Breast epithelium (tissue), 3 donors: ENCODE results near the gene YWHAG.

ENCODE experiments used
- POLR2A ChIP-seq: fragments of 450-650 bp; IDR thresholded peaks from one replicate; pipeline ENCODE4 v1.6.1; 2016; ENCODE audit warnings: antibody characterized with exemption, mild to moderate bottlenecking, moderate library complexity
- TF ChIP-seq, protein P1 (sequence below), 3 donors: fragments of 450-650 bp; IDR thresholded peaks; one replicate each; pipeline ENCODE4 v1.5.1; 2016 to 2017; ENCODE audit warnings: antibody characterized with exemption in 3 of 3, mild to moderate bottlenecking in 3 of 3, moderate library complexity in 3 of 3

GRCh38 chr7:76347710-76348109 lies 11.1 kb downstream of the YWHAG start:
- TF ChIP-seq, protein P1, sequence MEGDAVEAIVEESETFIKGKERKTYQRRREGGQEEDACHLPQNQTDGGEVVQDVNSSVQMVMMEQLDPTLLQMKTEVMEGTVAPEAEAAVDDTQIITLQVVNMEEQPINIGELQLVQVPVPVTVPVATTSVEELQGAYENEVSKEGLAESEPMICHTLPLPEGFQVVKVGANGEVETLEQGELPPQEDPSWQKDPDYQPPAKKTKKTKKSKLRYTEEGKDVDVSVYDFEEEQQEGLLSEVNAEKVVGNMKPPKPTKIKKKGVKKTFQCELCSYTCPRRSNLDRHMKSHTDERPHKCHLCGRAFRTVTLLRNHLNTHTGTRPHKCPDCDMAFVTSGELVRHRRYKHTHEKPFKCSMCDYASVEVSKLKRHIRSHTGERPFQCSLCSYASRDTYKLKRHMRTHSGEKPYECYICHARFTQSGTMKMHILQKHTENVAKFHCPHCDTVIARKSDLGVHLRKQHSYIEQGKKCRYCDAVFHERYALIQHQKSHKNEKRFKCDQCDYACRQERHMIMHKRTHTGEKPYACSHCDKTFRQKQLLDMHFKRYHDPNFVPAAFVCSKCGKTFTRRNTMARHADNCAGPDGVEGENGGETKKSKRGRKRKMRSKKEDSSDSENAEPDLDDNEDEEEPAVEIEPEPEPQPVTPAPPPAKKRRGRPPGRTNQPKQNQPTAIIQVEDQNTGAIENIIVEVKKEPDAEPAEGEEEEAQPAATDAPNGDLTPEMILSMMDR (IDR thresholded peaks at IDR 0.05) = no peak
- TF ChIP-seq POLR2A = no peak
